ENCODE measurements around the gene ZNRF3.
"Not testable (repeated sequence)": the region's sequence is repeated elsewhere in the genome, so short reads cannot be mapped to it uniquely, and the experiment has no call there.

ZNRF3 gene

GRCh38 chr22:28986366-28986765 is 103.0 kb downstream of the ZNRF3 start:
- DNase-seq = no peak

- no peak for DNase-seq
These were observed 105.1 kb downstream of the ZNRF3 start for GRCh38 chr22:28988457-28988856.

GRCh38 chr22:28989035-28989464 is 105.7 kb downstream of the ZNRF3 start:
- no peak for DNase-seq

GRCh38 chr22:28989484-28989883 is 106.1 kb downstream of the ZNRF3 start:
- DNase-seq = no peak

GRCh38 chr22:28989912-28990311 is 106.5 kb downstream of the ZNRF3 start:
- DNase-seq = no peak

GRCh38 chr22:28992565-28993356 is 109.4 kb downstream of the ZNRF3 start:
- no peak for DNase-seq

GRCh38 chr22:28994522-28994921 is 111.2 kb downstream of the ZNRF3 start:
- no peak for DNase-seq

GRCh38 chr22:28995551-28995950 is 112.2 kb downstream of the ZNRF3 start:
- no peak for DNase-seq

GRCh38 chr22:28997342-28997741 is 114.0 kb downstream of the ZNRF3 start:
- DNase-seq = no peak

GRCh38 chr22:28998681-28999080 is 115.3 kb downstream of the ZNRF3 start:
- no peak for DNase-seq

GRCh38 chr22:28999510-28999909 is 116.1 kb downstream of the ZNRF3 start:
- DNase-seq = no peak

- DNase-seq = peak; percentile 54
These were observed 116.7 kb downstream of the ZNRF3 start for GRCh38 chr22:28999919-29000556.

- DNase-seq = no peak
These were observed 117.3 kb downstream of the ZNRF3 start for GRCh38 chr22:29000641-29001040.

GRCh38 chr22:29002603-29003002 is 119.2 kb downstream of the ZNRF3 start:
- DNase-seq = no peak

- DNase-seq = no peak
These were observed 120.2 kb downstream of the ZNRF3 start for GRCh38 chr22:29003552-29003951.

GRCh38 chr22:29003975-29004646 is 120.7 kb downstream of the ZNRF3 start:
- no peak for DNase-seq

- DNase-seq = no peak
These were observed 121.4 kb downstream of the ZNRF3 start for GRCh38 chr22:29004647-29005371.

GRCh38 chr22:29005754-29006153 is 122.4 kb downstream of the ZNRF3 start:
- not testable (repeated sequence) for DNase-seq

GRCh38 chr22:29006346-29006745 is 123.0 kb downstream of the ZNRF3 start:
- no peak for DNase-seq

GRCh38 chr22:29009148-29009547 is 125.8 kb downstream of the ZNRF3 start:
- DNase-seq = no peak

- no peak for DNase-seq
These were observed 128.1 kb downstream of the ZNRF3 start for GRCh38 chr22:29011240-29012100.

GRCh38 chr22:29012101-29012433 is 128.7 kb downstream of the ZNRF3 start:
- DNase-seq = no peak

All from fibroblast of skin of scalp (primary cell).